Measurements from ENCODE around the gene PRR32. TPM values are rescaled to one million over a fixed set of nuclear protein-coding genes. Genes with fewer than 3 reads are reported as not detected.

PRR32 gene
- total and polyA plus RNA-seq, 2 of the 8 experiments (the other 6 are each of a cell fraction or from before 2014, with no cell fraction given), result not detected

DNA sequence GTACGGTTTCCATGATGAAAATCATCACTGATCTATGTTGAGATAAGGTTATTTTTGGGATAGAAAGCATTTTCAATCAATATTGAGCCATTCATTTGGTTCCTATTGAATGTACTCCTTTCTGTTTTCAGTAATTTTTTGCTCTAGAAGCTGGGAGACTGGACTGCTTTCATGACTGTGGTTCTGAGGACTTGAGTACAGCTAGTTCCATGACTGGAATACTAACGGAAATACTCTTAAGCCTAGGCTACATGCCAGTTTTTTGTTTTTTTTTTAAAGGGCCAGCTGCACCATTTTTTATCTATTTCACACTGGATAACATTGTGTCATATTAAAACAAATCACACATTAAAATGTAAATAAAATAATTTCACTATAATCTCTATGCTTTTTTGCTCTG, 16.7 kb downstream of the PRR32 start (continued):
- TF ChIP-seq, protein P1, sequence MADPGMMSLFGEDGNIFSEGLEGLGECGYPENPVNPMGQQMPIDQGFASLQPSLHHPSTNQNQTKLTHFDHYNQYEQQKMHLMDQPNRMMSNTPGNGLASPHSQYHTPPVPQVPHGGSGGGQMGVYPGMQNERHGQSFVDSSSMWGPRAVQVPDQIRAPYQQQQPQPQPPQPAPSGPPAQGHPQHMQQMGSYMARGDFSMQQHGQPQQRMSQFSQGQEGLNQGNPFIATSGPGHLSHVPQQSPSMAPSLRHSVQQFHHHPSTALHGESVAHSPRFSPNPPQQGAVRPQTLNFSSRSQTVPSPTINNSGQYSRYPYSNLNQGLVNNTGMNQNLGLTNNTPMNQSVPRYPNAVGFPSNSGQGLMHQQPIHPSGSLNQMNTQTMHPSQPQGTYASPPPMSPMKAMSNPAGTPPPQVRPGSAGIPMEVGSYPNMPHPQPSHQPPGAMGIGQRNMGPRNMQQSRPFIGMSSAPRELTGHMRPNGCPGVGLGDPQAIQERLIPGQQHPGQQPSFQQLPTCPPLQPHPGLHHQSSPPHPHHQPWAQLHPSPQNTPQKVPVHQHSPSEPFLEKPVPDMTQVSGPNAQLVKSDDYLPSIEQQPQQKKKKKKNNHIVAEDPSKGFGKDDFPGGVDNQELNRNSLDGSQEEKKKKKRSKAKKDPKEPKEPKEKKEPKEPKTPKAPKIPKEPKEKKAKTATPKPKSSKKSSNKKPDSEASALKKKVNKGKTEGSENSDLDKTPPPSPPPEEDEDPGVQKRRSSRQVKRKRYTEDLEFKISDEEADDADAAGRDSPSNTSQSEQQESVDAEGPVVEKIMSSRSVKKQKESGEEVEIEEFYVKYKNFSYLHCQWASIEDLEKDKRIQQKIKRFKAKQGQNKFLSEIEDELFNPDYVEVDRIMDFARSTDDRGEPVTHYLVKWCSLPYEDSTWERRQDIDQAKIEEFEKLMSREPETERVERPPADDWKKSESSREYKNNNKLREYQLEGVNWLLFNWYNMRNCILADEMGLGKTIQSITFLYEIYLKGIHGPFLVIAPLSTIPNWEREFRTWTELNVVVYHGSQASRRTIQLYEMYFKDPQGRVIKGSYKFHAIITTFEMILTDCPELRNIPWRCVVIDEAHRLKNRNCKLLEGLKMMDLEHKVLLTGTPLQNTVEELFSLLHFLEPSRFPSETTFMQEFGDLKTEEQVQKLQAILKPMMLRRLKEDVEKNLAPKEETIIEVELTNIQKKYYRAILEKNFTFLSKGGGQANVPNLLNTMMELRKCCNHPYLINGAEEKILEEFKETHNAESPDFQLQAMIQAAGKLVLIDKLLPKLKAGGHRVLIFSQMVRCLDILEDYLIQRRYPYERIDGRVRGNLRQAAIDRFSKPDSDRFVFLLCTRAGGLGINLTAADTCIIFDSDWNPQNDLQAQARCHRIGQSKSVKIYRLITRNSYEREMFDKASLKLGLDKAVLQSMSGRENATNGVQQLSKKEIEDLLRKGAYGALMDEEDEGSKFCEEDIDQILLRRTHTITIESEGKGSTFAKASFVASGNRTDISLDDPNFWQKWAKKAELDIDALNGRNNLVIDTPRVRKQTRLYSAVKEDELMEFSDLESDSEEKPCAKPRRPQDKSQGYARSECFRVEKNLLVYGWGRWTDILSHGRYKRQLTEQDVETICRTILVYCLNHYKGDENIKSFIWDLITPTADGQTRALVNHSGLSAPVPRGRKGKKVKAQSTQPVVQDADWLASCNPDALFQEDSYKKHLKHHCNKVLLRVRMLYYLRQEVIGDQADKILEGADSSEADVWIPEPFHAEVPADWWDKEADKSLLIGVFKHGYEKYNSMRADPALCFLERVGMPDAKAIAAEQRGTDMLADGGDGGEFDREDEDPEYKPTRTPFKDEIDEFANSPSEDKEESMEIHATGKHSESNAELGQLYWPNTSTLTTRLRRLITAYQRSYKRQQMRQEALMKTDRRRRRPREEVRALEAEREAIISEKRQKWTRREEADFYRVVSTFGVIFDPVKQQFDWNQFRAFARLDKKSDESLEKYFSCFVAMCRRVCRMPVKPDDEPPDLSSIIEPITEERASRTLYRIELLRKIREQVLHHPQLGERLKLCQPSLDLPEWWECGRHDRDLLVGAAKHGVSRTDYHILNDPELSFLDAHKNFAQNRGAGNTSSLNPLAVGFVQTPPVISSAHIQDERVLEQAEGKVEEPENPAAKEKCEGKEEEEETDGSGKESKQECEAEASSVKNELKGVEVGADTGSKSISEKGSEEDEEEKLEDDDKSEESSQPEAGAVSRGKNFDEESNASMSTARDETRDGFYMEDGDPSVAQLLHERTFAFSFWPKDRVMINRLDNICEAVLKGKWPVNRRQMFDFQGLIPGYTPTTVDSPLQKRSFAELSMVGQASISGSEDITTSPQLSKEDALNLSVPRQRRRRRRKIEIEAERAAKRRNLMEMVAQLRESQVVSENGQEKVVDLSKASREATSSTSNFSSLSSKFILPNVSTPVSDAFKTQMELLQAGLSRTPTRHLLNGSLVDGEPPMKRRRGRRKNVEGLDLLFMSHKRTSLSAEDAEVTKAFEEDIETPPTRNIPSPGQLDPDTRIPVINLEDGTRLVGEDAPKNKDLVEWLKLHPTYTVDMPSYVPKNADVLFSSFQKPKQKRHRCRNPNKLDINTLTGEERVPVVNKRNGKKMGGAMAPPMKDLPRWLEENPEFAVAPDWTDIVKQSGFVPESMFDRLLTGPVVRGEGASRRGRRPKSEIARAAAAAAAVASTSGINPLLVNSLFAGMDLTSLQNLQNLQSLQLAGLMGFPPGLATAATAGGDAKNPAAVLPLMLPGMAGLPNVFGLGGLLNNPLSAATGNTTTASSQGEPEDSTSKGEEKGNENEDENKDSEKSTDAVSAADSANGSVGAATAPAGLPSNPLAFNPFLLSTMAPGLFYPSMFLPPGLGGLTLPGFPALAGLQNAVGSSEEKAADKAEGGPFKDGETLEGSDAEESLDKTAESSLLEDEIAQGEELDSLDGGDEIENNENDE (IDR thresholded peaks at IDR 0.05; ENCODE audit: insufficient replicate concordance, low read length), result no peak
- no peak for TF ChIP-seq NRF1 (IDR thresholded peaks at IDR 0.05; ENCODE audit: low read depth, low read length)
- no peak for TF ChIP-seq CTBP2 (IDR thresholded peaks at IDR 0.05; ENCODE audit: borderline replicate concordance, insufficient read depth, insufficient read length, low read length)
